Renal cortical epithelial cell (primary cell): ENCODE measurements around the gene GIT1. TPM values are rescaled to one million over a fixed set of nuclear protein-coding genes. Genes with fewer than 3 reads are reported as not detected.

Experiments used
- DNase-seq: peaks from one replicate; pipeline ENCODE4 v3.0.0-alpha.2; 2011; ENCODE audit warnings: low read depth
- total RNA-seq: library from RNA; depleted of rRNA; stranded (reverse); fragments of >200 nt; gene quantifications from 2 replicates; pipeline ENCODE4 v1.2.3, GENCODE V29; 2014

Gene GIT1
- total RNA-seq, 1 donor from 2014 or later, result 34.7 TPM

- peak; percentile 54 for DNase-seq
Measured at GRCh38 chr17:29615492-29616299, 26.2 kb upstream of the GIT1 start.

GRCh38 chr17:29615048-29615385 is 25.6 kb upstream of the GIT1 start:
- no peak for DNase-seq

GRCh38 chr17:29614349-29615047 is 25.1 kb upstream of the GIT1 start:
- no peak for DNase-seq

GRCh38 chr17:29613856-29614255 is 24.4 kb upstream of the GIT1 start:
- DNase-seq, result no peak

- DNase-seq, result peak; percentile 53
Measured at GRCh38 chr17:29613352-29613837, 23.9 kb upstream of the GIT1 start.

- no peak for DNase-seq
Measured at GRCh38 chr17:29612404-29613280, 23.2 kb upstream of the GIT1 start.

GRCh38 chr17:29612094-29612403 is 22.6 kb upstream of the GIT1 start:
- DNase-seq, result no peak

- no peak for DNase-seq
Measured at GRCh38 chr17:29611351-29612093, 22.1 kb upstream of the GIT1 start.

GRCh38 chr17:29610395-29610794 is 20.9 kb upstream of the GIT1 start:
- no peak for DNase-seq

- DNase-seq, result no peak
Measured at GRCh38 chr17:29608986-29609385, 19.5 kb upstream of the GIT1 start.

GRCh38 chr17:29607557-29608195 is 18.2 kb upstream of the GIT1 start:
- no peak for DNase-seq

- no peak for DNase-seq
Measured at GRCh38 chr17:29603109-29603674, 13.7 kb upstream of the GIT1 start.

- DNase-seq, result no peak
Measured at GRCh38 chr17:29597361-29598172, 8.1 kb upstream of the GIT1 start.

GRCh38 chr17:29596811-29597210 is 7.4 kb upstream of the GIT1 start:
- no peak for DNase-seq

- no peak for DNase-seq
Measured at GRCh38 chr17:29595943-29596774, 6.7 kb upstream of the GIT1 start.

GRCh38 chr17:29595107-29595942 is 5.9 kb upstream of the GIT1 start:
- no peak for DNase-seq

GRCh38 chr17:29594519-29595090 is 5.2 kb upstream of the GIT1 start:
- no peak for DNase-seq
